Measurements from ENCODE around the gene GRB14. TPM values are rescaled to one million over a fixed set of nuclear protein-coding genes. Genes with fewer than 3 reads are reported as not detected.
A peak's percentile ranks its signal among the peaks of the same experiment; 100 is the strongest.

The GRB14 gene
- polyA plus RNA-seq, 1 of the 3 experiments (the other 2 are of a cell fraction), result 3.9 TPM

GRCh38 chr2:164621764-164622105 is 453 bp upstream of the GRB14 start (continued):
- TF ChIP-seq NRF1 (IDR thresholded peaks at IDR 0.05; ENCODE audit: low read depth, low read length), result no peak

DNA sequence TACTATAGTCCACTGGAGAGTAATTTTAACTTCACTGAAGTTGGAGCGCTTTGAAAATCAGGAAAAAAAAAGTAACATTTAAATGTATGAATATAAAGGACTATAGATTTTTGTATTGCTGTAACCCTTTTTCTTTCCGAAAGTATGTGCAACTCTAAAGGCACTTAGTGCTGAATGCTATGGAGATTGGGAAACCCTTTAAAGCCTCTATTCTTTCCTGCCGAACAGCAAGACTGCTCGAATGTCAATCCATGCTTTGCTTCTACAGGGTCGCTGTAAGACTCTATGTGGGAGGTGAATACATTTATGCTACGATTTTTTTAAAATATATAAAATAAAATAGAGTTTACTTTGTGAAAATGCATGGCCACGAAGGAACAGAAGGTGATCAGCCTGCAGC is 825 bp downstream of the GRB14 start:
- Histone ChIP-seq H4K20me1 (ENCODE audit: insufficient read depth) (no peaks in the 10 kb centered on the region), H3F3A (replicated peaks; ENCODE audit: insufficient read depth) (peaks cover 40% of the 10 kb centered on the region), H3K79me2 (ENCODE audit: insufficient read depth) (peaks cover 7% of the 10 kb centered on the region), H3K9me3 (no peaks in the 10 kb centered on the region), H3K4me1 (ENCODE audit: control insufficient read depth in 1 of 2, insufficient read depth in 2 of 2, low read depth in 1 of 2, low read length in 1 of 2) (peaks cover 0 to 16% of the 10 kb centered on the region in 2 experiments), H3K4me3 (ENCODE audit: low read depth in 2 of 2, low read length in 1 of 2) (peak overlapping the region; percentile 76 to 88), H3K9ac (peak overlapping the region; percentile 72; the same call in 1 of the 2 replicates), H3K36me3 (replicated peaks in 1 of 2; ENCODE audit: control insufficient read depth in 1 of 2, insufficient read depth in 2 of 2, low read length in 1 of 2) (peaks cover 2 to 6% of the 10 kb centered on the region in 2 experiments), H3K9me2 (no peaks in the 10 kb centered on the region), H3K27ac (ENCODE audit: low read depth in 2 of 2, low read length in 1 of 2) (peak overlapping the region in 1 of 2 experiments; percentile 21; a peak in 1 of 4 replicates), H3K27me3 (ENCODE audit: insufficient read depth) (no peaks in the 10 kb centered on the region), H3K4me2 (peak overlapping the region; percentile 91), H2AFZ (ENCODE audit: low read depth) (peak overlapping the region; percentile 71)
- CTCF ChIA-PET, result interaction anchor here (0.8 kb wide), 1 partner anchor 21 kb away, joined by 3 read pairs; no protein-coding TSS in a partner anchor
- POLR2A ChIA-PET, result no interaction called here
- no peak for DNase-seq
- WGBS (ENCODE audit: low lambda C conversion rate), result 47% methylated on average over 7 of the region's 7 CpGs
- TF ChIP-seq JUND (IDR thresholded peaks at IDR 0.05), result no peak
- no peak for TF ChIP-seq FOXM1 (IDR thresholded peaks at IDR 0.05; ENCODE audit: low read depth)
- TF ChIP-seq ZBTB33 (IDR thresholded peaks at IDR 0.05; ENCODE audit: borderline replicate concordance, low read depth), result no peak
- TF ChIP-seq YY1 (IDR thresholded peaks at IDR 0.05; ENCODE audit: low read depth), result no peak
- TF ChIP-seq, protein P1, sequence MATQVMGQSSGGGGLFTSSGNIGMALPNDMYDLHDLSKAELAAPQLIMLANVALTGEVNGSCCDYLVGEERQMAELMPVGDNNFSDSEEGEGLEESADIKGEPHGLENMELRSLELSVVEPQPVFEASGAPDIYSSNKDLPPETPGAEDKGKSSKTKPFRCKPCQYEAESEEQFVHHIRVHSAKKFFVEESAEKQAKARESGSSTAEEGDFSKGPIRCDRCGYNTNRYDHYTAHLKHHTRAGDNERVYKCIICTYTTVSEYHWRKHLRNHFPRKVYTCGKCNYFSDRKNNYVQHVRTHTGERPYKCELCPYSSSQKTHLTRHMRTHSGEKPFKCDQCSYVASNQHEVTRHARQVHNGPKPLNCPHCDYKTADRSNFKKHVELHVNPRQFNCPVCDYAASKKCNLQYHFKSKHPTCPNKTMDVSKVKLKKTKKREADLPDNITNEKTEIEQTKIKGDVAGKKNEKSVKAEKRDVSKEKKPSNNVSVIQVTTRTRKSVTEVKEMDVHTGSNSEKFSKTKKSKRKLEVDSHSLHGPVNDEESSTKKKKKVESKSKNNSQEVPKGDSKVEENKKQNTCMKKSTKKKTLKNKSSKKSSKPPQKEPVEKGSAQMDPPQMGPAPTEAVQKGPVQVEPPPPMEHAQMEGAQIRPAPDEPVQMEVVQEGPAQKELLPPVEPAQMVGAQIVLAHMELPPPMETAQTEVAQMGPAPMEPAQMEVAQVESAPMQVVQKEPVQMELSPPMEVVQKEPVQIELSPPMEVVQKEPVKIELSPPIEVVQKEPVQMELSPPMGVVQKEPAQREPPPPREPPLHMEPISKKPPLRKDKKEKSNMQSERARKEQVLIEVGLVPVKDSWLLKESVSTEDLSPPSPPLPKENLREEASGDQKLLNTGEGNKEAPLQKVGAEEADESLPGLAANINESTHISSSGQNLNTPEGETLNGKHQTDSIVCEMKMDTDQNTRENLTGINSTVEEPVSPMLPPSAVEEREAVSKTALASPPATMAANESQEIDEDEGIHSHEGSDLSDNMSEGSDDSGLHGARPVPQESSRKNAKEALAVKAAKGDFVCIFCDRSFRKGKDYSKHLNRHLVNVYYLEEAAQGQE (IDR thresholded peaks at IDR 0.05; ENCODE audit: low read depth, low read length), result no peak
- TF ChIP-seq GABPA (IDR thresholded peaks at IDR 0.05; ENCODE audit: low read depth), result no peak
- TF ChIP-seq CHD2 (IDR thresholded peaks at IDR 0.05; ENCODE audit: low read length, partially characterized antibody), result no peak
- no peak for TF ChIP-seq RAD21 (IDR thresholded peaks at IDR 0.05; ENCODE audit: low read length)
- TF ChIP-seq FOXJ3 (CRISPR knock-in tag; IDR thresholded peaks at IDR 0.05), result no peak
- TF ChIP-seq NRF1 (IDR thresholded peaks at IDR 0.05; ENCODE audit: low read depth, low read length), result no peak
- no peak for TF ChIP-seq USF2 (IDR thresholded peaks at IDR 0.05; ENCODE audit: borderline replicate concordance, low read depth, low read length)
- no peak for TF ChIP-seq NFIC (IDR thresholded peaks at IDR 0.05; ENCODE audit: borderline replicate concordance)
- no peak for TF ChIP-seq RFX5 (IDR thresholded peaks at IDR 0.05; ENCODE audit: low read length)
- TF ChIP-seq, protein P2, sequence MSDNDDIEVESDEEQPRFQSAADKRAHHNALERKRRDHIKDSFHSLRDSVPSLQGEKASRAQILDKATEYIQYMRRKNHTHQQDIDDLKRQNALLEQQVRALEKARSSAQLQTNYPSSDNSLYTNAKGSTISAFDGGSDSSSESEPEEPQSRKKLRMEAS (IDR thresholded peaks at IDR 0.05; ENCODE audit: low read depth), result no peak
- TF ChIP-seq POLR2AphosphoS5 (IDR thresholded peaks at IDR 0.05; ENCODE audit: low read depth, low read length), result no peak

Data from SK-N-SH (cell line).